Posterior cingulate gyrus (tissue), 11 donors: ENCODE data around the gene SMIM28.
A peak's percentile ranks its signal among the peaks of the same experiment; 100 is the strongest.
"Not testable (repeated sequence)": the region's sequence is repeated elsewhere in the genome, so short reads cannot be mapped to it uniquely, and the experiment has no call there.

Source experiments
- DNase-seq, 10 donors: peaks; one replicate each; pipeline versions ENCODE4 v3.0.0 to v3.0.0-alpha.2; 2020 to 2021; ENCODE audit warnings: mixed read lengths in 3 of 10
- intact Hi-C: fragments of 100-400 bp; cut with DNase I; formaldehyde crosslinking; loops from one replicate; pipeline ENCODE4 v1.15.1; 2023

The SMIM28 gene

DNA sequence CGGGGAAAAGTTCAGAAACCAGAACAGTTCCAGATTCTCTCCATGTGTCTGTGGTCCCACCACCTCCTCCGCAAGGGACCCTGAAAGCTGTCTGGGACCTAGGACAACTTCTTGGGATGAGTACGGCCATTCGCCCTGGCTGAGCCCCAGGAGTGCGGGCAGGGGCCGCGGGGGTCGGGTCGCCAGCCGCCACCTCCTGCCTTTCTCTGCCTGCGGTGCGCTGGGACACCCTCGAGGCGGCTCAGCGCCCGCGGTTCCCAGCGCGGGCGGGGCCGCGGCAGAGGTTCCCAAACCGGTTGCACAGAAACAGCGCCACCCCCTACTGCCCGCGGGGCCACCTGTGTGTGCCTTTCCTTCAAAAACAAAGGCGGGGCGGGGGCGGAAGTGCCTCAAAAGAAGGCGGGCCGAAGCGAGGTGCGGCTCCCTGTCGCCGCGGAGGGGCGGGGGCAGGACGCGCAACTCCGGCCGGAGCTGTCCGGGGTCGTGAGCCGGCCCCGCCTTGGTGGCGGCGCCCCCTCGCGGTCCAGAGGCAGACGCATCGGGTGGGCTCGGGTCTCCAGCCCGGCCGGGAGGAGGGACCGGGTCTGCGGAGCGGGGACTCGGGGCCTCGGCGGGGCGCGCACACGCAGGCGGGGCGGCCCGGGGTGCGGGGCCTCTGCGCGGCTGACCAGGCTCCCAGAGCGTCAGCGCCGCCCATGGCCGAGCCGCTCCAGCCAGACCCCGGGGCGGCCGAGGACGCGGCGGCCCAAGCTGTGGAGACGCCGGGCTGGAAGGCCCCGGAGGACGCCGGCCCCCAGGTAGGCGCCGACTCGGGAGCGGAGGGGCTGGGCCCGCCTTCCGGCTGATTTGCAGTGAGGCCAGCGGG lies 26.3 kb downstream of the SMIM28 start, which contains the start of gene HEBP2:
HEBP2 (plus strand) TSS at position 423 of the 865 bp plus-strand sequence; CDS start at position 696, 273 bp downstream.
- intact Hi-C loops: no loop called here

DNA sequence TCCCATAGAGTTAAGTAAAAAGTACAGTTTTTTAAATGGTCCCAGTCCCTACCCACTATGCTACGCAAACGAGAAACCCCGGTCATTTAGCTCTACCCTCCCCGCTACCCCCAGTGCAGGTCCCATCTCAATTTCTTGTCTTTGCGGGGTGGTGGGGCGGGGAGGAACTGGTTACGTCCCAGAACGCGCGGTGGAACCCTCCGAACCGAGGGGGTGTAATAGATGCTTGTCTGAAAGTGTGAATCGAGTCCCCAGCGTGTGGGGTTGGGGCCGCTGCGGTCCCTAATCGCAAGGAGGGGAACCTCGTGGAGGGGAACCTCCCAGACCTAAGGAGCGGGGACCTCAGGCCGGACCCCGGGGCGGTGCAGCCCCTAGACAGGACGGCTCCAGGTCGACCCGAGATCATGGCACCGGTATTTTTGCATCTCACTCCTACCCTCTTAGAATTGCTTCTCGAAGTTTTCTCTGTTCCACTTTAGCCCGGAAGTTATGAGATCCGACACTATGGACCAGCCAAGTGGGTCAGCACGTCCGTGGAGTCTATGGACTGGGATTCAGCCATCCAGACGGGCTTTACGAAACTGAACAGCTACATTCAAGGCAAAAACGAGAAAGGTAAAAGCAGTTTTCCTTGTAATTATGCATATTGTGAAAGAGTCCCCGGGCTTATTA lies 27.1 kb downstream of the SMIM28 start:
- DNase-seq: peak in 3 of 10 donors; percentile 16 to 86 (median 64)
- intact Hi-C loops: loop anchor here (5.0 kb wide), 1 partner anchor 283 kb away; no protein-coding TSS in a partner anchor

More for the DNA sequence above, 26.3 kb downstream of the SMIM28 start, which contains the start of gene HEBP2:
- peak; percentile 45 to 94 (median 74) for DNase-seq

DNA sequence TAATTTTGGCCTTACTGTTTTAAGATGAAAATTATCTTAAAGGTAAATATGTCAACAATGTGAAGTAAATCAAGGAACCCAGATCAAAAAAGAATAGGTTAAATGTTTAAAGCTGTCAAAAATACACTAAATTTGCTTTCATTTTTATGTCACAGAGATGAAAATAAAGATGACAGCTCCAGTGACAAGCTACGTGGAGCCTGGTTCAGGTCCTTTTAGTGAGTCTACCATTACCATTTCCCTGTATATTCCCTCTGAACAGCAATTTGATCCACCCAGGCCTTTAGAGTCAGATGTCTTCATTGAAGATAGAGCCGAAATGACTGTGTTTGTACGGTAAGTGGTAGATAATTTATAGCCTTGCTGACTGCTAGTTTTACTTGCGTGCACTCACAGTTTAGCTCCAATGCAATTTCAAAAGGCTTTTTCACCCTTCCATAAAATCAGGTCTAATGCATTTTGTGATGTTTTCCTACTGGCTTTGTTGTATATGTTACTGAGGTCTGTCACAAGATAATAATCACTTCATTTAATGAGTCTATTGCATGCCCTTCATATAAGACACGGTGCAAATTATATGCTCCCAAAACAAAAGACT lies 28.2 kb downstream of the SMIM28 start:
- intact Hi-C loops: loop anchor here (5.0 kb wide), 1 partner anchor 284 kb away; no protein-coding TSS in a partner anchor
- no peak for DNase-seq

DNA sequence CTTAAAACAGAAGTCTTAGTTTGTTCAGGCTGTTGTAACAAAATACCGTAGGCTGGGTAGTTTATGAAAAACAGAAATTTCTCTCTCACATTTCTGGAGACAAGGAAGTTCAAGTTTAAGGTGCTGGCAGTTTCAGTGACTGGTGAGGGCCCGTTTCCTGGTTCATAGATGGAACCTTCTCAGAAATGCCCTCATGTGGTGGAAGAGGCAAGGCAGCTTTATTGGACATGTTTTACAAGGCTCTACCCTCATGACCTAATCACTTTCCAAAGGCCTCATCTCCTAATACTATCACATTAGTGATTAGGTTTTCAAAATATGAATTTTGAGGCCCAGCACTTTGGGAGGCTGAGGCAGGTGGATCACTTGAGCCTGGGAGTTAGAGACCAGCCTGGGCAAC lies 28.7 kb downstream of the SMIM28 start:
- intact Hi-C loops: loop anchor here (5.0 kb wide), 1 partner anchor 284 kb away; no protein-coding TSS in a partner anchor
- DNase-seq: no peak

DNA sequence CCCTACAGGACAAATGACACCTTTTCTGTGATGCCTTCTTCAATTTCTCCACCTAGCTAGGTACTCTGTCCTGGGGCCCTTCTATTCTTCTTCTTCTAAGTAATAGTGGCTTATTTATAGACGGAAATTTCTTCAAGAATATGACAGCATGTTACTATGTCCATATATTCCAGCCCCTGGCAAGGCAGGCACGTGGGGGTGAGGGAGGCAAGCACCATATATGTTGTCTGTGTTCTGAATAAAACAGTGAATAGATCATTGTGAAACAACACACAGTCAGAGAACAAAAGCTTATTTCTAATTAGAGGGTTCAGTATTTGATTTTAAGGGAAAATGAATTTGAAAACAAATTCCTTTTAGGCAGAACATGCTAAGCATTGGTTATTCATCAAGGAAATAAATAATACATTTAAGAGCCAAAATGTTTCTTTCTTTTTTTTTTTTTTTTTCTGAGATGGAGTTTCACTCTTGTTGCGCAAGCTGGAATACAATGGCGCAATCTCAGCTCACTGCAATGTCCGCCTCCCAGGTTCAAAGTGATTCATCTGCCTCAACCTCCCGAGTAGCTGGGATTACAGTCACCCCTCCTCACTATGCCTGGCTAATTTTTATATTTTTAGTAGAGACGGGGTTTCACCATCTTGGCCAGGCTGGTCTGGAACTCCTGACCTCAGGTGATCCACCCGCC lies 32.5 kb downstream of the SMIM28 start:
- intact Hi-C loops: no loop called here
- no peak for DNase-seq

DNA sequence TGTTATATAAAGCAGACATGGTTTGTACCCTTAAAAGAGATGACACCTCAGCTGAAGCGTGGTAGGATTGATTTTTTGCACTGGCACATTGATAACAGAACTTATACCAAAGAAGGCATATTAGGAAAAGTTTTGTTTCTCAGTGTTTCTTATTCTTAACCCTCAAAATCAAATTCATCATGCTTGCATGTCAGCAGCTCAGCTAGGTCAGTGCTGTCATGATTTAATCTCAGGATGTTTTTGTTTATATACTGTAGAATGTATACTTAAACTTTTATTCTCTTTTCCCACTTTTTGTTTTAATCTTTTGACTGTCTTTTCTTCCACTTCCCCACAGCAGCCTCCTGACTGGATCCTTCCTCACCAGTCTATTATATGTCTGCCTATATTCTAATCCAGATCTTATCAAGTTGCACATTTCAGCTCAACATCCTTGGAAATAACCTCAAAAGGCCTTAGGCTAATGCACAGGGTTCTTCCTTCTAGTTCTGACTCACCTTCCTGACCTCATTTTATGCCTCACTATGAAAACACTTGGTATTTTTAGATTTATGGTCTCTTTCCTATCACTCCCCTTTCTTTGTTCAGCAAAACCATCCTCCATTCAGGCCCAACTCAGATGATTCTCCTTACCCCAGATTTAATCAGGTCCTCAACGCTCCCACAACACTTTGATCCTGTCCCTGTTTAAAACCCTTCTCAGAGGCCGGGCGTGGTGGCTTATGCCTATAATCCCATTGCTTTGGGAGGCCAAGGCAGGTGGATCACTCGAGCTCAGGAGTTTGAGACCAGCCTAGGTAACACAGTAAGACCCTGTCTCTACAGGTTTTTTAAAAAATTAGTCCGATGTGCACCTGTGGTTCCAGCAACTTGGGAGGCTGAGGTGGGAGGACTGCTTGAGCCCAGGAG lies 33.5 kb downstream of the SMIM28 start:
- intact Hi-C loops: no loop called here
- DNase-seq: no peak

DNA sequence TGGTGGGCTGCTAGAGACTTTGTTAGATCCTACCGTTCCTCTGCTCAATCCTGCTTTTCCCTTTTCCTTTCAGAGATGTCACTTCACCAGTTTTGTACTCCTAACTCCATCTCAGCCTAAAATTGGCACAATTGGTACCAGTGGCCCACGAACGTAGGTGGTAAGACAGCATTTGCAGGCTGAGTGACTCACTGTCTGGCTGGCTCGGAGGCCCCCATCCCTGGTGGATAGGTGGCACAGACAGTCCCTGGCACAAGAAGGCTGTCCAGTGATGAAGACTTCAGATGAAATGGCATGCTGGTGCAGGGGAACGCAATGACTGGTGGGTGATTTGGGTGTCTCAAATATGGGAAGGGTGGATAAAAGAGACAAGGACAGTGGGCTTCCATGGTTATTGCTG lies 37.4 kb downstream of the SMIM28 start:
- intact Hi-C loops: no loop called here

DNA sequence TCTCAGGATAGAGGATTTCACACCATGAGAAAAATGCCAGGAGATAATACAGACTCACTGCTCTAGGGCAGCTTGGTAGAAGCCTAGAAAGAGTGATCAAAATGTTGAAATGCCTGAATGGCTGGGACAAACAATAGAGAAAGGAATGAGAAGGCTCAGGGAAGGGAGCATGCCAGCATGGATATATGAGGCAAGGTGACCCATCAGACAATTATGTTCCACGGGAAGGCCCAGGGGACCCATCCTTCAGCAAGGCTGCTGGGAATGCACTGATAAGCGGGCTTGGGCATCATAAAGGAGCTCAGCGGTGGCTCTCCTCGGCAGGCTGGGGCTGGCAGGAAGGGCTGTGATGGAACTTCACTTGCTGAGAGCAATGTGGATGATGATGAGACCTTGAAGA lies 38.5 kb downstream of the SMIM28 start:
- intact Hi-C loops: no loop called here
- no peak for DNase-seq

More for the DNA sequence above, 37.4 kb downstream of the SMIM28 start:
- DNase-seq: peak in 7 of 10 donors; percentile 48 to 93 (median 76)

DNA sequence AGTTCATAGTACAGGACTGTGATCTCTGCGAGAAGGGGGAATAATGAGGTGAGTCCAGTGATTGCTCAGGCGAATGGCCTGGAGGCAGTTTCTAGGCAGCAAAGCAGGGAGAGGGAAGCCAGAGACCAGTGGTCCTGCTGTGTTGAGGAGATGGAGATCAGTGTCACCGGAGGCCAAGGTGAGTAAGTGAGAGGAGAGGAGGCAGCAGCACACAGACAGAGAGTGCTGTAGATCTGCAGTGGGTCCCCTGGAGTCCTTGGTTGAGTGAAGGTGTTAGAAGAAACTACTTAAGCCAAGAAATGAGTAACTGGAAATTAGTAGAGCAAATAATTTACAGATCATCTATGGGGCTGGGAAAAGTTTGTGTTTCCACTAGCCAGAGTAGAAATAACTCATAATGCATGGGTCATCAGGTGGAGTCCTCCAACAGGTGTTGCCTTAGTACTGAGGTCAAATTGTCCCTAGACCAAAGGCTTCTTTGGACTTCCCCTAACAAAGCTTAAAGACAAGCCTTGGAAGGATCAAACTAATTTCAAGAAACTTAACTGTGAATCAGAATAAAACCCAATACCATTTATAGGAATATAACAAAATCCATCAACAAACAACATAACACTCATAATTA lies 39.9 kb downstream of the SMIM28 start:
- intact Hi-C loops: no loop called here
- no peak for DNase-seq

DNA sequence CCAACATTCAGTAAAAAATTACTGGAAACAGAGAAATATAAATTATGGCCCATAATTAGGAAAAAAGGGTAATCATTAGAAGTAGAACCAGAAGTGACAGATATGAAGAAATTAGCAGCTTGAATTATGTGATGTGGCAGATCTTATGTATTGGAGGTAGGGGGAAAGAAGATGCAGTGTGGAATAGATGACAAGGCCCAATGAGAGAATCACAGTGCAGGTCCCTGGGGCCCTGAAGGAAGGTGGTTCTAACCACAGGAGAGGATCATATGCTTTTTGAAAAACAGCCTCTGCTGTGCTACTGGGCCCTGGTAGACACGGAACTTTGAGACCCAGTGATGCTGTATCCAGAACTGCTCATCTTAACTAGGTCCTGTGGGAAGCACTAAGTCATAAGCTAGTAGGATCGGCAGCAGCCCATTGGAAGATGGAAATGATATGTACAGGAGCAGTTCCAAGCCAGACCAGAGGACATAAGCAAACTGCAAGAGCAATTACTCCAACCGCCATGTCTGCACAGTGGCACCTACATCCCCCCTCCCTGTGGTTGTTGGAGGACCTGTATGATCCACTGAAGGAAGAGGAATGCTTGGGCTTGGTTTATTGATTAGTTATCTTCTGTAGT lies 40.5 kb downstream of the SMIM28 start:
- intact Hi-C loops: no loop called here
- no peak for DNase-seq

DNA sequence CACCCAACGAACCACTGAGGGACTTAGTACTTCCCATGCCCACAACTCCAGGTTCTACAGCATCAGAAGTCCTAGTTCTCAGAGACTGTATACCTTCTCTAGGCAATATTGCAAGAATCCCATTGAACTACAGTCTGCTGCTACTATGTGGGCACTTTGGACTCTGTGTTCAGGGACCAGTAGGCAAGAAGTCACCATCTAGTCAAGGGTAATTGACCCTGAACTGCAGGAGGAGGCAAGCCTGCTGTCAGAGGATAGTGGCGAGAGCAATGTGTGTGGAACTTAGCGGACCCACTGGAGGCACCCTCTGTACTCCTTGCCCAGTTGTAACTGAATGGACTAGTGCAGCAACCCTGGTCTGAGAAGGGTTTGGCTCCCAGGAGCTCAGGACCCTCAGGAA lies 42.1 kb downstream of the SMIM28 start:
- intact Hi-C loops: no loop called here

DNA sequence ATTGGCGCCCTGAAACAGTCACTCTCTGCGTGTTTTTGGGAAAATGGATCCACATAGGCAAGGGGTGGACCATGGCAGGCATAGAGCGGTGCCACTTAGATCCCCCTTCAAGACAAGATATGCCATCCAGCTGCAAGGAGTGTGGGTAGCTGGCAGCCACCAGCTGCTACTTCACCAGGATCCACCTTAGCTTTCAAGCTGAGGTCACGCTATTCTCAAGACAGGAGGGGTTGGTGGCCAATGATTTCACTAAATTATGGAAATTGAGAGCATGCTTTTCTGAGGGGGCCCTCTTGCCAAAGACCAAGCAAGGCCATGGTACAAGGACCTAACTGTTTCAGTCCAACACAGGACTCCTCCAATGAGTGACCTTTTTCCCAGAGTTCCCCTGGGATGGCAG lies 42.7 kb downstream of the SMIM28 start:
- no peak for DNase-seq
- intact Hi-C loops: no loop called here

More for the DNA sequence above, 42.1 kb downstream of the SMIM28 start:
- no peak for DNase-seq

DNA sequence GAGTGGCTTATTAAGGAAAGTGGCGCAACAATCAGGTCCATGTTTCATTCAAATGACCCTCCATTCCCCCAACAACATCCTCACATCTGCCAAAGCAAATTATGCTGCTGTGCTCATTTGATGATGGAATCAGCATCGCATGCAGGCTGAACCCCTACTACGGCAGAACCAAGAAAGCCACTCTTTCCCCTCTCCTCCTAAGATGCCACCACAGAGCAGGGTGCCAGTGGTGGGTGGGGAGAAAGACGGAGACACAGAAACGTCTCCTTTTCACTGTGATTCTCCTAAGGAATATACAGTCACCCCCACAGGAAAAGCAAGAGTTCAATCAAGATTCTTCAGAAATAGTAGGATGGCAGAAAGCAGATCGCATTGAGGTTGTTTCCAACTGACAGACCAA lies 43.4 kb downstream of the SMIM28 start:
- intact Hi-C loops: no loop called here
- DNase-seq: no peak

DNA sequence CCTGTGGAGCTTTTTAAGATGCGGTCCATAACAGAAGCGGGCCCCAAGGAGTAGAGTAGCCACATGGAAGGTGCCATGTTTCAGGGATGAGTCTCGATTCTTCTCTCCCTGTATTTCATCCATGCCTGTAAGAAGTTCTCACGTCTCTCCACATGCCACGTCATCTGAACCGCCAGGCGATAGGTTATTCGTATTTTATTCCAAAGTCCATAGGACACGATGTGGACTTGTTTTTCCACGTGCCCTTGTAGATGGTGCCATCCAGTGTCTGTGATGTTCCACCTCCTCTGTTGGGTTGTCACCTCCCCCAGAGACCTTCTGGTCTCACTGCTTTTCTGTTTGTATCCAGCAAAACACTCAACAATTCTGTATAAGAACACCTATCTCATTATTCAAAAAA lies 43.9 kb downstream of the SMIM28 start:
- DNase-seq: no peak
- intact Hi-C loops: no loop called here

DNA sequence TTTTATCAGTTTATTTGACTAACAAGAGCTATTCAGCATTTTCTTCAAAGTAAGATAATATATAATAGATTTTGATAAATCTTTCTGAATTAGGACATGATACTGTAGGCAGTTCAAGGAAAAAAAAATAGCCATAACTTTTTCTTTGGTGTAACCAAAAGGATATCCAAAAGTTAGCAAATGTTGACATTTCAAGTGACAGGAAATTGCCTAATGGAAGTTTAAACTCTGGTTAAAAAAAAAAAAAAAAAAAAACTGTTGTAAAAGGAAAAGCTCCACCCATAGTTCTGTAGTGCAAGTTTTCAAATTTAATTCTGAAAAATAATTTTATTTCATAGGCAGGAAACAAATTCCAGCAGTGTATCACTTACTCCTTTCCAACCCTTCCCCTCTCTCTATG lies 45.2 kb downstream of the SMIM28 start:
- no peak for DNase-seq
- intact Hi-C loops: no loop called here

DNA sequence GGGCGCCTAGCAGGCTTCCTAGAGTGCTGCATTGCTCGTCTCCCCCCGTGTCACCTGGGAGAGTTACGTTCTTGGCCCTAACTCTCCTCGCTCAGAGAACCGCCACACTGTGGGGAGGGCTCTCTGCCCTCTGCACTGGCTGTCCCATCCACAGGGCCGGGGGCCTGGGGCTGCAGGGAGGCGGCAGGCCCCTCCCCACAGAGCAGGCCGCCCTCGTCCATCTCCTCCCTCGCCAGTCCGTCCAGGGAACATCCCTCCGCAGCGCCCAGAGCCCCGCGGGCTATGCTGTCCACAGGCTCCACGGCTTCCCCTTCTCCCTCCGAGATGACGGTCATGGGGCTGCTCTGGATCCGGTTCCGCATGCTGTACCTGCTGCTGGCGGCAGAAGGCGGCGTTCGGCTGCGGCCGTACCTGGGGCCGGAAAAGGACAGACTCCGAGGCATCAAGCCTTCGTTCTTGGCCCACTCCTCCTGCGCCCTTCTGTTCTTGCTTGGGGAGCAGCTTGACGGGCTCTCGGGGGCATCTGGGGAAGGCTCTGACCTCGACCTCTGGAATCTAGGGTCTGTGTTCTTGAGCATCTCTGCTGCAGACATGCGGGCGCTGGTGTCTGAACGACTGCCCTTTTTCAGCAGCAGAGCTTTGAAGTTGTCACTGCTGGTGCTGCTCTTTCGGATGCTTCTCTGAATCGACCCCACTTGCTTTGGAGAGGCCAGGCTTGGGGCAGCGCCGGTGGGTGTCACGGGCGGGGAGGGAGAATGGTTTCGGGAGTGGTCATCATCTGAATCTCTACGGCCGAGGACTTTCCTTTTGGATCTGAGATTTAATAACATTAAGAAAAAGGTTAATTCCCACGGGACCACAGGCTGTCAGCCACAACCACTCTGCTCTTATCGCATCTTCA lies 46.5 kb downstream of the SMIM28 start:
- intact Hi-C loops: no loop called here
- no peak for DNase-seq

DNA sequence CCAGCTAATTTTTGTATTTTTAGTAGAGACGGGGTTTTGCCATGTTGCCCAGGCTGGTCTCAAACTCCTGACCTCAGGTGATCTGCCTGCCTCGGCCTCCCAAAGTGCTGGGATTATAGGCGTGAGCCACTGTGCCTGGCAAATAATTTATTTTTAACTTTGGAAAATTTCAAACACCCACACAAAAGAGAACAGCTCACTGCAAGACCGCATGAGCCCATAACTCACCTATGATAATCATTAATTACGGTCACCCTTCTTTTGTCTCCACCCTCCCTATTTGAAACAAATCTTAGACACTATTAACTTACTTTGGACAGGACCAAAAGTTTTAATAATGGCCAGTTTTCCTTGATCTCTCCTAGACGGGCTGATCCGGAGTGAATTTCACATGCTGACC lies 47.6 kb downstream of the SMIM28 start:
- DNase-seq: not testable (repeated sequence)
- intact Hi-C loops: loop anchor here (5.0 kb wide), 1 partner anchor 347 kb away; the partner anchor contains the start of gene CCDC28A
